OCI-LY7 (cell line): ENCODE measurements around the gene ADAM29.

Source experiments
- EZH2phosphoT487 ChIP-seq: fragments of 200-600 bp; sonication (generic); IDR thresholded peaks from 2 replicates; pipeline ENCODE4 v1.6.1; 2018; ENCODE audit warnings: low read depth, borderline replicate concordance, mild to moderate bottlenecking, mixed run types, antibody characterized with exemption, low read length, moderate library complexity, mixed read lengths
- TF ChIP-seq, protein P1 (sequence below): fragments of 200-600 bp; sonication (generic); conservative IDR thresholded peaks from 2 replicates; pipeline ENCODE4 v1.5.1; 2014; ENCODE audit warnings: mild to moderate bottlenecking, antibody characterized with exemption, low read length, moderate library complexity, mixed read lengths

DNA sequence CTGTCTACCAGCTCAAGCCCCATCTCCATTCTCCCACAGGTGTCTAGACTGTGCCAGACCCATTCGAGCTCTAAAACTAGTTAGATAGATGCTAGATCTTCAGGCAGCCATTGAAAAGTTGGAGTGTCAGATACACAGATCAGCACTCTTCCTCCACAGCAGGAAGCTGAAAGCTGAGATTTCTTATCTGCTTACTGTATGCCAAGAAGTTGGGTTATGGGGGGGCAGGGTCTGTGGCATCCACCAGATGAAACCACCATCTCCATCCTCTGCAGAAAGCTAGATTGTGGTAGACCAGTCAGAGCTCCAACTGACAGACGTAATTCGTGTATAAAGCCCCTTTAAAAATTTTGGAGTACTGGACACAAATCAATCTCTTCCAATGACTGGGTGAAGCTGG is 54.8 kb downstream of the ADAM29 start:
- TF ChIP-seq, protein P1, sequence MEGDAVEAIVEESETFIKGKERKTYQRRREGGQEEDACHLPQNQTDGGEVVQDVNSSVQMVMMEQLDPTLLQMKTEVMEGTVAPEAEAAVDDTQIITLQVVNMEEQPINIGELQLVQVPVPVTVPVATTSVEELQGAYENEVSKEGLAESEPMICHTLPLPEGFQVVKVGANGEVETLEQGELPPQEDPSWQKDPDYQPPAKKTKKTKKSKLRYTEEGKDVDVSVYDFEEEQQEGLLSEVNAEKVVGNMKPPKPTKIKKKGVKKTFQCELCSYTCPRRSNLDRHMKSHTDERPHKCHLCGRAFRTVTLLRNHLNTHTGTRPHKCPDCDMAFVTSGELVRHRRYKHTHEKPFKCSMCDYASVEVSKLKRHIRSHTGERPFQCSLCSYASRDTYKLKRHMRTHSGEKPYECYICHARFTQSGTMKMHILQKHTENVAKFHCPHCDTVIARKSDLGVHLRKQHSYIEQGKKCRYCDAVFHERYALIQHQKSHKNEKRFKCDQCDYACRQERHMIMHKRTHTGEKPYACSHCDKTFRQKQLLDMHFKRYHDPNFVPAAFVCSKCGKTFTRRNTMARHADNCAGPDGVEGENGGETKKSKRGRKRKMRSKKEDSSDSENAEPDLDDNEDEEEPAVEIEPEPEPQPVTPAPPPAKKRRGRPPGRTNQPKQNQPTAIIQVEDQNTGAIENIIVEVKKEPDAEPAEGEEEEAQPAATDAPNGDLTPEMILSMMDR = no peak
- TF ChIP-seq EZH2phosphoT487 = no peak
